Body of pancreas (tissue), 4 donors: ENCODE measurements around the gene PRDM16. TPM values are rescaled to one million over a fixed set of nuclear protein-coding genes. Genes with fewer than 3 reads are reported as not detected.

Source experiments
- ATAC-seq: fragments of 150-250 bp; one replicate; pipeline ENCODE4 v1.9.1; 2016
- DNase-seq, 4 donors: peaks; one replicate each; pipeline ENCODE4 v3.0.0-alpha.2; 2019
- H3K27ac ChIP-seq, 4 donors: fragments of 200-600 bp; sonication (generic); 1 replicate in 3 of 4; 2 replicates in 1 of 4; pipeline versions ENCODE4 v1.5.1 to v1.6.1; 2016 to 2019; ENCODE audit warnings: mild to moderate bottlenecking in 1 of 4, mixed read lengths in 1 of 4, moderate library complexity in 1 of 4
- H3K27me3 ChIP-seq, 2 donors: fragments of 200-600 bp; sonication (generic); one replicate each; pipeline ENCODE4 v1.6.0; 2016; ENCODE audit warnings: mild to moderate bottlenecking in 1 of 2
- H3K36me3 ChIP-seq, 2 donors: fragments of 200-600 bp; sonication (generic); replicated peaks in 1 of 2; 2 replicates each; pipeline ENCODE4 v1.5.1; 2016; ENCODE audit warnings: low read depth in 2 of 2; ENCODE audit not compliant: insufficient read depth in 1 of 2
- H3K4me1 ChIP-seq: fragments of 200-600 bp; sonication (generic); one replicate; pipeline ENCODE4 v1.6.0; 2016
- H3K4me3 ChIP-seq, 2 donors: fragments of 200-600 bp; sonication (generic); 1 replicate in 1 of 2; 2 replicates in 1 of 2; pipeline ENCODE4 v1.5.1; 2016 to 2019
- H3K9me3 ChIP-seq, 3 donors: fragments of 200-600 bp; sonication (generic); 1 replicate in 2 of 3; 2 replicates in 1 of 3; pipeline ENCODE4 v1.5.1; 2016
- CTCF ChIP-seq, 7 experiments: fragments of 450-650 bp in 4 of 7; fragments of 200-600 bp in 3 of 7; sonication (generic) in 3 of 7; IDR thresholded peaks; one replicate each; pipeline ENCODE4 v1.5.1; 2016 to 2019; ENCODE audit warnings: antibody characterized with exemption in 7 of 7
- POLR2A ChIP-seq, 3 donors: fragments of 450-650 bp; IDR thresholded peaks; one replicate each; pipeline ENCODE4 v1.6.1; 2016; ENCODE audit warnings: antibody characterized with exemption in 3 of 3, mild to moderate bottlenecking in 2 of 3
- WGBS, 2 donors: methylation state at CpG; one replicate each; pipeline ENCODE4 v1.1.5; 2017; 5-methylcytosine and 5-hydroxymethylcytosine counted together
- intact Hi-C: fragments of 100-400 bp; cut with DNase I; formaldehyde crosslinking; loops from one replicate; pipeline ENCODE4 v1.15.1; 2023
- total RNA-seq, 2 donors: library from RNA; depleted of rRNA; stranded (reverse); fragments of >200 nt; gene quantifications; one replicate each; pipeline ENCODE4 v1.1.0, GENCODE V29; 2016

Gene PRDM16
- total RNA-seq, 2 donors from 2014 or later, result 15.2 to 16.6 TPM

GRCh38 chr1:3384407-3384806 is 315.4 kb downstream of the PRDM16 start:
- H3K9me3 ChIP-seq, result no peaks in the 10 kb centered on the region
- H3K27ac ChIP-seq, result no peak overlapping the region
- no peaks in the 10 kb centered on the region for H3K27me3 ChIP-seq
- intact Hi-C loops, result no loop called here
- WGBS, 2 donors, result 82 to 87% methylated on average over 9 to 12 of the region's 12 CpGs
- H3K36me3 ChIP-seq, result no peaks in the 10 kb centered on the region
- ATAC-seq (no peak), DNase-seq (no peak)
- no peak overlapping the region for H3K4me3 ChIP-seq
- TF ChIP-seq CTCF (IDR thresholded peaks at IDR 0.05), result no peak
- TF ChIP-seq POLR2A (IDR thresholded peaks at IDR 0.05), result no peak
- no peaks in the 10 kb centered on the region for H3K4me1 ChIP-seq

- no peaks in the 10 kb centered on the region for H3K27me3 ChIP-seq
- no peak for ATAC-seq
- WGBS, 2 donors, result 83 to 86% methylated on average over 21 to 23 of the region's 23 CpGs
- DNase-seq, result no peak
- TF ChIP-seq POLR2A (IDR thresholded peaks at IDR 0.05) (no peak), CTCF (IDR thresholded peaks at IDR 0.05) (no peak)
- H3K36me3 ChIP-seq, result no peaks in the 10 kb centered on the region
- H3K4me1 ChIP-seq, result no peaks in the 10 kb centered on the region
- H3K4me3 ChIP-seq, result no peak overlapping the region
- intact Hi-C loops, result no loop called here
- no peak overlapping the region for H3K27ac ChIP-seq
- H3K9me3 ChIP-seq, result no peaks in the 10 kb centered on the region
Observed at GRCh38 chr1:3386205-3387002, 317.4 kb downstream of the PRDM16 start.

DNA sequence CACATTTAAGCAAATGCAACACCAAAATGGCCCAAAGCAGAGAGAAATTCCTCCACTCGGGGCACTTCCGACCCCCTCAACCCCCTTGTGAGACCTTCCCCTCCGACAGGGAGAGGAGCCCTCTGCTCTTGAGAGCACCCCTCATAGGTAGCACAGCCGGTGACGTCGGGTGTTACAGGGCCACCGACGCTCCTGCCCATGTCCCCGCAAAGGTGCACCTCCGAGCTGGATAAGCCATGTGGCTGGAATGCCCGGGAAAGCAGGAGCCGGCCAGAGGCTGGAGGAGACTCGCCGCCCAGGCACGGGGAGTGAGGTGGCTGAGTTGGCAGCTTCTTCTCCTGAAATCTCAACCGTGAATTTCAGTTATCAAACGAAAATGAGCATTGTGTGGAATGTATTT is 318.4 kb downstream of the PRDM16 start:
- Histone ChIP-seq H3K27me3 (no peaks in the 10 kb centered on the region), H3K4me3 (no peak overlapping the region), H3K9me3 (no peaks in the 10 kb centered on the region), H3K36me3 (no peaks in the 10 kb centered on the region), H3K4me1 (no peaks in the 10 kb centered on the region), H3K27ac (no peak overlapping the region)
- 78 to 88% methylated on average over 16 to 17 of the region's 17 CpGs for WGBS, 2 donors
- intact Hi-C loops, result no loop called here
- ATAC-seq (no peak), DNase-seq (no peak)
- TF ChIP-seq CTCF (IDR thresholded peaks at IDR 0.05) (no peak), POLR2A (IDR thresholded peaks at IDR 0.05) (no peak)

- Histone ChIP-seq H3K27ac (no peak overlapping the region), H3K9me3 (no peaks in the 10 kb centered on the region), H3K36me3 (no peaks in the 10 kb centered on the region), H3K27me3 (no peaks in the 10 kb centered on the region), H3K4me1 (no peaks in the 10 kb centered on the region), H3K4me3 (no peak overlapping the region)
- WGBS, 2 donors, result 89 to 93% methylated on average over 7 to 22 of the region's 23 CpGs
- no peak for DNase-seq
- ATAC-seq, result no peak
- no peak for TF ChIP-seq POLR2A (IDR thresholded peaks at IDR 0.05)
- TF ChIP-seq CTCF (IDR thresholded peaks at IDR 0.05), result no peak
- intact Hi-C loops, result no loop called here
Observed at GRCh38 chr1:3389093-3389833, 320.3 kb downstream of the PRDM16 start.
